Measurements from ENCODE around the gene PRXL2C. TPM values are rescaled to one million over a fixed set of nuclear protein-coding genes. Genes with fewer than 3 reads are reported as not detected.
A peak's percentile ranks its signal among the peaks of the same experiment; 100 is the strongest.

Gene PRXL2C
- total and polyA plus RNA-seq, 2 of the 13 experiments (the other 11 are each of a cell fraction or from before 2014, with no cell fraction given) = 11.0 to 13.2 TPM

GRCh38 chr9:96688745-96689464, 33.8 kb upstream of the PRXL2C start (continued):
- TF ChIP-seq SMAD9 (CRISPR knock-in tag; IDR thresholded peaks at IDR 0.05) = no peak
- peak in 1 of 2 experiments; percentile 28; a peak in 2 of 4 replicates for TF ChIP-seq MAFK (conservative IDR thresholded peaks at IDR 0.05 in 1 of 2, IDR thresholded peaks at IDR 0.05 in 1 of 2; ENCODE audit: low read length in 2 of 2)
- TF ChIP-seq CEBPG (CRISPR knock-in tag; IDR thresholded peaks at IDR 0.05) = peak; percentile 51
- no peak for TF ChIP-seq E2F1 (CRISPR knock-in tag; IDR thresholded peaks at IDR 0.05)
- no peak for TF ChIP-seq ZNF501 (CRISPR knock-in tag; IDR thresholded peaks at IDR 0.05)
- no peak for TF ChIP-seq ZNF850 (CRISPR knock-in tag; conservative IDR thresholded peaks at IDR 0.05)
- 0 out of 2 replicates have a peak, but pooled peaks have one; percentile 45 for TF ChIP-seq ZNF230 (CRISPR knock-in tag; IDR thresholded peaks at IDR 0.05)
- TF ChIP-seq CBFB (CRISPR knock-in tag; IDR thresholded peaks at IDR 0.05) = no peak
- 0 out of 2 replicates have a peak, but pooled peaks have one; percentile 24 for TF ChIP-seq ZNF3 (CRISPR knock-in tag; IDR thresholded peaks at IDR 0.05)
- TF ChIP-seq TCF7 (IDR thresholded peaks at IDR 0.05; ENCODE audit: low read depth) = no peak
- no peak for TF ChIP-seq ZNF281 (CRISPR knock-in tag; IDR thresholded peaks at IDR 0.05; ENCODE audit: borderline replicate concordance)
- TF ChIP-seq NR2C2 (CRISPR knock-in tag; IDR thresholded peaks at IDR 0.05; ENCODE audit: borderline replicate concordance) = peak; percentile 68
- TF ChIP-seq ESRRA (CRISPR knock-in tag; IDR thresholded peaks at IDR 0.05; ENCODE audit: low read depth) = no peak
- no peak for TF ChIP-seq GATAD1 (CRISPR knock-in tag; IDR thresholded peaks at IDR 0.05)
- no peak for TF ChIP-seq PCBP2 (optimal IDR thresholded peaks at IDR 0.05; ENCODE audit: low read depth, low read length, poor library complexity, severe bottlenecking)
- no peak for TF ChIP-seq ZNF34 (CRISPR knock-in tag; IDR thresholded peaks at IDR 0.05; ENCODE audit: borderline replicate concordance)
